BLaER1 treated with 17β-estradiol and CSF1 and Interleukin-3, amounts not matched to agents 10 nM and 100 nM (cell line): ENCODE data around the gene WNT7B.

Experiments used
- H3K27ac ChIP-seq, 11 experiments: shearing (Covaris generic); formaldehyde crosslinking; 2 replicates each; pipeline ENCODE4 v1.8.1; 2022
- H3K27me3 ChIP-seq, 11 experiments: shearing (Covaris generic); formaldehyde crosslinking; 2 replicates each; pipeline ENCODE4 v1.8.1; 2022
- H3K36me3 ChIP-seq, 11 experiments: shearing (Covaris generic); formaldehyde crosslinking; 2 replicates each; pipeline ENCODE4 v1.8.1; 2022
- H3K4me1 ChIP-seq, 10 experiments: shearing (Covaris generic); formaldehyde crosslinking; 2 replicates each; pipeline ENCODE4 v1.8.1; 2022
- H3K4me2 ChIP-seq, 11 experiments: shearing (Covaris generic); formaldehyde crosslinking; 2 replicates each; pipeline ENCODE4 v1.8.1; 2022
- H3K4me3 ChIP-seq, 10 experiments: shearing (Covaris generic); formaldehyde crosslinking; 2 replicates each; pipeline ENCODE4 v1.8.1; 2022
- H3K9ac ChIP-seq, 11 experiments: shearing (Covaris generic); formaldehyde crosslinking; 2 replicates each; pipeline ENCODE4 v1.8.1; 2022
- H3K9me3 ChIP-seq, 11 experiments: shearing (Covaris generic); formaldehyde crosslinking; replicated peaks in 1 of 11; 2 replicates each; pipeline ENCODE4 v1.8.1; 2022
- H4K20me1 ChIP-seq, 11 experiments: shearing (Covaris generic); formaldehyde crosslinking; 2 replicates each; pipeline ENCODE4 v1.8.1; 2022
- Cebpa-rat ChIP-seq, 11 experiments: shearing (Covaris generic); IDR thresholded peaks; 2 replicates each; pipeline ENCODE4 v1.8.1; 2022

WNT7B gene

GRCh38 chr22:45896153-45896951 lies 80.6 kb downstream of the WNT7B start:
- Histone ChIP-seq H3K4me2 (peak overlapping the region in 8 of 11 experiments; percentile 29 to 53 (median 42); a peak in 15 of 22 replicates), H3K27ac (no peak overlapping the region), H3K4me3 (no peak overlapping the region), H3K27me3 (peaks cover 9 to 42% (median 24%) of the 10 kb centered on the region in 11 experiments), H3K9me3 (no peaks in the 10 kb centered on the region), H3K9ac (peak overlapping the region in 2 of 11 experiments; percentile 16 to 18; a peak in 2 of 22 replicates), H3K36me3 (no peaks in the 10 kb centered on the region), H3K4me1 (peaks cover 12 to 31% (median 29%) of the 10 kb centered on the region in 10 experiments), H4K20me1 (peaks cover 0 to 33% (median 11%) of the 10 kb centered on the region in 11 experiments; a peak in 15 of 22 replicates)
- no peak for TF ChIP-seq Cebpa-rat (IDR thresholded peaks at IDR 0.05)

GRCh38 chr22:45895436-45896152 lies 81.4 kb downstream of the WNT7B start:
- Histone ChIP-seq H4K20me1 (peaks cover 0 to 37% (median 11%) of the 10 kb centered on the region in 11 experiments; a peak in 15 of 22 replicates), H3K36me3 (no peaks in the 10 kb centered on the region), H3K4me2 (peak overlapping the region in 7 of 11 experiments; percentile 29 to 53 (median 43); a peak in 9 of 22 replicates), H3K4me3 (no peak overlapping the region), H3K27ac (no peak overlapping the region), H3K4me1 (peaks cover 12 to 33% (median 30%) of the 10 kb centered on the region in 10 experiments), H3K9me3 (no peaks in the 10 kb centered on the region), H3K9ac (no peak overlapping the region; a peak in 1 of 22 replicates), H3K27me3 (peaks cover 16 to 49% (median 31%) of the 10 kb centered on the region in 11 experiments)
- no peak for TF ChIP-seq Cebpa-rat (IDR thresholded peaks at IDR 0.05)

DNA sequence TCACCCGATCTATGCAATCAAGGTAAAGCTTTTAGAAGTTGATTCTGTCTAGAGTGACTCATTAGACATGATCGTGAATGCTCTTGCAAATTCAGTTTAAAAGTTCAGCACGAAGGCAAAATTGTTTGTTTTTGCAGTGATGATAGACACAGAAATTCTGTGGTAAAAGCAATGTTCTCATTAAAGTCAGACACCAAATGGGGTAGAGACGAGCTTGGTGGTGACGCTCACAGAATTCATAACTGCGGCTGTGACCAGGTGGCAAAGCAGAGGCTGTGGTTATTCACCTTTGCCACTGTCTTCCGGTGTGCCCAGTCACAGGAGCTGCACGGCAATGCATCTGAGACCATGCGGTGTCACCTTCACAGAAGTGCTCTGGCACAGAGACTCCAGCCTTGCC lies 83.4 kb downstream of the WNT7B start:
- H3K9ac ChIP-seq, result no peak overlapping the region
- H3K4me1 ChIP-seq, result peaks cover 12 to 33% (median 30%) of the 10 kb centered on the region in 10 experiments
- peaks cover 28 to 68% (median 46%) of the 10 kb centered on the region in 11 experiments for H3K27me3 ChIP-seq
- no peaks in the 10 kb centered on the region for H3K36me3 ChIP-seq
- H4K20me1 ChIP-seq, result peaks cover 0 to 53% (median 11%) of the 10 kb centered on the region in 11 experiments; a peak in 15 of 22 replicates
- H3K27ac ChIP-seq, result no peak overlapping the region
- H3K9me3 ChIP-seq, result no peaks in the 10 kb centered on the region
- H3K4me3 ChIP-seq, result no peak overlapping the region
- no peak overlapping the region for H3K4me2 ChIP-seq
- TF ChIP-seq Cebpa-rat (IDR thresholded peaks at IDR 0.05), result no peak

- H3K9me3 ChIP-seq, result no peaks in the 10 kb centered on the region
- H4K20me1 ChIP-seq, result peaks cover 0 to 58% (median 11%) of the 10 kb centered on the region in 11 experiments; a peak in 15 of 22 replicates
- peaks cover 12 to 35% (median 30%) of the 10 kb centered on the region in 10 experiments for H3K4me1 ChIP-seq
- H3K9ac ChIP-seq, result peak overlapping the region in 1 of 11 experiments; percentile 41; a peak in 1 of 22 replicates
- no peak overlapping the region for H3K27ac ChIP-seq
- H3K4me3 ChIP-seq, result no peak overlapping the region
- peak overlapping the region; percentile 28 to 86 (median 72); a peak in 19 of 22 replicates for H3K4me2 ChIP-seq
- no peaks in the 10 kb centered on the region for H3K36me3 ChIP-seq
- H3K27me3 ChIP-seq, result peaks cover 28 to 68% (median 46%) of the 10 kb centered on the region in 11 experiments
- no peak for TF ChIP-seq Cebpa-rat (IDR thresholded peaks at IDR 0.05)
Observed at GRCh38 chr22:45892681-45893461, 84.1 kb downstream of the WNT7B start.

DNA sequence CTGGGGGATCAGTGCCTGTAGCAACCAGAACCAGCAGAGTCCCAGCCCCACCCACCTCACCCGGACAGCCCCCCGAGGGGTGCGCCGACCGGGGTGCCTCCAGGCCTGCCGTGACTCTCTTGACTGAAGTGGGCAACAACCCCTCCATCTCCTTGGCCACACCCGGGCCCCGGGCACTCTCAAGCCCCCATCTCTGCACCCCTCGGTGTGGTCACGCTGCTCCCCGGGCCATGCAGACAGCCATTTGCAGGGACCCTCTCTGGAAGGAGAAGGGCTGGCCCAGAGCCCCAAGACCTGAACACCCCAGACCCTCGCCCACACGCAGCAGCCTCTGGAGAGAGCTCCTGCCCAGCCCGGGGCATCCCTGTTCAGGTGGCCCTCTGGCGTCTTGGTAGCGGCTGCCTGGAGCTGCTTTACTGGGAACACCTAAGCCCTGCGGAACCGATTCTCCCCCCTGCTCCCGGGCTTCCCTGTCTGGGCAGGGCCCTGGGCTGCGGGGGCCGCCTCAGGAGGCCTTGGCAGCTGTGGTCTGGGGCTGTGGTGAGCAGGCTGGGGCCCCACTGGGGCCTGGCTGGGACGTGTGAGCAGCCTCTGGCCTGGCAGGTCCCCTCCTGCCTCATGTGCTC lies 84.9 kb downstream of the WNT7B start:
- Histone ChIP-seq H3K27me3 (peaks cover 28 to 68% (median 46%) of the 10 kb centered on the region in 11 experiments), H4K20me1 (peaks cover 0 to 63% (median 11%) of the 10 kb centered on the region in 11 experiments; a peak in 15 of 22 replicates), H3K4me2 (peak overlapping the region; percentile 28 to 86 (median 72); a peak in 20 of 22 replicates), H3K9me3 (no peaks in the 10 kb centered on the region), H3K4me3 (no peak overlapping the region), H3K9ac (peak overlapping the region in 1 of 11 experiments; percentile 41; a peak in 1 of 22 replicates), H3K4me1 (peaks cover 12 to 37% (median 30%) of the 10 kb centered on the region in 10 experiments), H3K27ac (no peak overlapping the region), H3K36me3 (no peaks in the 10 kb centered on the region)
- TF ChIP-seq Cebpa-rat (IDR thresholded peaks at IDR 0.05), result no peak

GRCh38 chr22:45891471-45891995 lies 85.4 kb downstream of the WNT7B start:
- Histone ChIP-seq H3K9me3 (no peaks in the 10 kb centered on the region), H3K27me3 (peaks cover 28 to 68% (median 46%) of the 10 kb centered on the region in 11 experiments), H3K9ac (no peak overlapping the region), H3K36me3 (no peaks in the 10 kb centered on the region), H3K4me1 (peaks cover 12 to 35% (median 28%) of the 10 kb centered on the region in 10 experiments), H4K20me1 (peaks cover 0 to 61% (median 11%) of the 10 kb centered on the region in 11 experiments; a peak in 15 of 22 replicates), H3K4me2 (peak overlapping the region in 10 of 11 experiments; percentile 37 to 86 (median 72); a peak in 20 of 22 replicates), H3K4me3 (no peak overlapping the region), H3K27ac (no peak overlapping the region)
- TF ChIP-seq Cebpa-rat (IDR thresholded peaks at IDR 0.05), result no peak

DNA sequence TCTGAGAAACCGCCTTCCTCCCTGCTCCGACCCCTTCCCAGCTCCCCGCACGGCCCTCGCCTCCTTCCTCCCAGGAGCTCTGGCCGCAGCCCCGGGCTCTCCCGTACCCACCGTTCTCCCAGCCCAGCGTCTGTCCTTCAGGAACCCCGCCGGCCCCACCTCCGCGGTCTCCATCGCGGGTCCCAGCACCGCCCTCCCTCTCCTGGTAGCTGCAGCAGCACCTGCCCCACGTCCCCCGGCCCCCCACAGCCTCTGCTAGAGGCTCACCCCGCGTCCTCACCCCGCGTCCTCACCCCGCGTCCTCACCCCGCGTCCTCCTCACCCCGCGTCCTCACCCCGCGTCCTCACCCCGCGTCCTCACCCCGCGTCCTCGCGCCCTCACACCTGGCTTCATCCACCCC lies 85.9 kb downstream of the WNT7B start:
- H3K4me2 ChIP-seq, result peak overlapping the region in 6 of 11 experiments; percentile 60 to 86 (median 75); a peak in 6 of 22 replicates
- peaks cover 28 to 67% (median 46%) of the 10 kb centered on the region in 11 experiments for H3K27me3 ChIP-seq
- TF ChIP-seq Cebpa-rat (IDR thresholded peaks at IDR 0.05), result no peak
- no peaks in the 10 kb centered on the region for H3K36me3 ChIP-seq
- H3K27ac ChIP-seq, result no peak overlapping the region
- H3K4me3 ChIP-seq, result no peak overlapping the region
- H3K9me3 ChIP-seq, result no peaks in the 10 kb centered on the region
- H4K20me1 ChIP-seq, result peaks cover 0 to 57% (median 11%) of the 10 kb centered on the region in 11 experiments; a peak in 15 of 22 replicates
- peaks cover 12 to 30% (median 23%) of the 10 kb centered on the region in 10 experiments for H3K4me1 ChIP-seq
- no peak overlapping the region for H3K9ac ChIP-seq

GRCh38 chr22:45890351-45890635 lies 86.7 kb downstream of the WNT7B start:
- TF ChIP-seq Cebpa-rat (IDR thresholded peaks at IDR 0.05), result no peak

More at GRCh38 chr22:45890351-45890635, 86.7 kb downstream of the WNT7B start:
- Histone ChIP-seq H3K4me1 (peaks cover 12 to 27% (median 21%) of the 10 kb centered on the region in 10 experiments), H3K27me3 (peaks cover 28 to 60% (median 43%) of the 10 kb centered on the region in 11 experiments), H3K36me3 (no peaks in the 10 kb centered on the region), H3K27ac (no peak overlapping the region), H3K4me2 (no peak overlapping the region), H3K4me3 (no peak overlapping the region), H3K9ac (no peak overlapping the region), H4K20me1 (peaks cover 0 to 58% (median 11%) of the 10 kb centered on the region in 11 experiments; a peak in 15 of 22 replicates), H3K9me3 (no peaks in the 10 kb centered on the region)
